ENCODE data around the gene ABCA5. TPM values are rescaled to one million over a fixed set of nuclear protein-coding genes. Genes with fewer than 3 reads are reported as not detected.

Gene ABCA5
- total RNA-seq, 1 donor from 2014 or later: 4.5 TPM

DNA sequence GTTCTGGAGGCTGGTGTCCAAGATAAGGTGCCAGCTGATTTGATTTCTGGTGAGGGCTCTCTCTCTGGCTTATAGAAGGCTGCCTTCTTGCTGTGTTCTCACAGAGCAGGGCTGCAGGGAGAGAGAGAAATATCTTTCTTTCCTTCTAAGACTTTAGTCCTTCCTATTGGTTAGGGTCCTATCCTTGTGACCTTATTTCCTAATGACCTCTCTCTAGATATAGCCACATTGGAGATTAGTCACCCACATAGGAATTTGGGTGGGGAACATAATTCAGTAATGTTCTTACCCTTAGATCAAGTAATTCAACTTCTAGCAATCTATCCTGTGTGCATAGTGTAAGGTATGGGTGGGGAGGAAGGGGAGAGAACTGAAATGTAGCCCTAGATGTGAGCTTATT lies 18.0 kb upstream of the ABCA5 start:
- H3K4me3 ChIP-seq (ENCODE audit: low read depth, low read length): no peak overlapping the region
- no peak for DNase-seq (ENCODE audit: low read depth)
- TF ChIP-seq, protein P1, sequence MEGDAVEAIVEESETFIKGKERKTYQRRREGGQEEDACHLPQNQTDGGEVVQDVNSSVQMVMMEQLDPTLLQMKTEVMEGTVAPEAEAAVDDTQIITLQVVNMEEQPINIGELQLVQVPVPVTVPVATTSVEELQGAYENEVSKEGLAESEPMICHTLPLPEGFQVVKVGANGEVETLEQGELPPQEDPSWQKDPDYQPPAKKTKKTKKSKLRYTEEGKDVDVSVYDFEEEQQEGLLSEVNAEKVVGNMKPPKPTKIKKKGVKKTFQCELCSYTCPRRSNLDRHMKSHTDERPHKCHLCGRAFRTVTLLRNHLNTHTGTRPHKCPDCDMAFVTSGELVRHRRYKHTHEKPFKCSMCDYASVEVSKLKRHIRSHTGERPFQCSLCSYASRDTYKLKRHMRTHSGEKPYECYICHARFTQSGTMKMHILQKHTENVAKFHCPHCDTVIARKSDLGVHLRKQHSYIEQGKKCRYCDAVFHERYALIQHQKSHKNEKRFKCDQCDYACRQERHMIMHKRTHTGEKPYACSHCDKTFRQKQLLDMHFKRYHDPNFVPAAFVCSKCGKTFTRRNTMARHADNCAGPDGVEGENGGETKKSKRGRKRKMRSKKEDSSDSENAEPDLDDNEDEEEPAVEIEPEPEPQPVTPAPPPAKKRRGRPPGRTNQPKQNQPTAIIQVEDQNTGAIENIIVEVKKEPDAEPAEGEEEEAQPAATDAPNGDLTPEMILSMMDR (conservative IDR thresholded peaks at IDR 0.05; ENCODE audit: low read depth, low read length): no peak

DNA sequence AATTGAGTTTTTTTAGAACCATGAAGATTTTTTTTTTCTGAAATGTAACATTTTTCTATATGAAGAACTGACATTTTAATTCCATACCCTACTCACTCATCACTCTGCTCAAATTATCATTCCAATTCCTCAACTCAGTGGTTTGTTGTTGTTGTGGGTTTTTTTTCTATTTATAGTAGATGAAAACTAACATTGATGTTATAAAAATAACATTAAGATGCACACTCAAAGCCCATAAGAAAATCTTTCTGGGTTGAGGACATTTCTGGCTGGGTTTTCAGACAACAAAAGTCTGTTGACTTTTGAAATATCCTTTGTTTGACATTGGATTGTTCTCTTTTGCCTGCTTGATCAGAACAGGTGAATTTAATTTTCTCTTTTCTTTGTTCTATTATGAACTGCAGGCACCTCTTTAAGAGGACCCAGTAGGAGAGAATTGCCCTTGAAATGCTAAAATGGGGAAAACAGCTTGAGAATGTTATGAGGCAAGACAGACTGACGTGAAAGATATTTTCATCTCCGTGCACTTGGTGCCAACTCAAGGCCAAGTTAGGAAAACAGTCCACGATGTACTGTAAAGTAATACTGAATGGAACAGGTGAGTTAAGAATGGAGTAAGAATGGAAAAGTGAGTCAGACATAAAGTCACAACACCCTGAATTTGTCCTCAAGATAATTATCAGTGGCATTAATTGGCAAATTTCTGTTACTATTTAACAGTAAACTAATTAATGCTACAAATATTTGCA lies 16.1 kb upstream of the ABCA5 start:
- DNase-seq (ENCODE audit: low read depth): no peak
- H3K4me3 ChIP-seq (ENCODE audit: low read depth, low read length): no peak overlapping the region
- TF ChIP-seq, protein P1 (conservative IDR thresholded peaks at IDR 0.05; ENCODE audit: low read depth, low read length): no peak

DNA sequence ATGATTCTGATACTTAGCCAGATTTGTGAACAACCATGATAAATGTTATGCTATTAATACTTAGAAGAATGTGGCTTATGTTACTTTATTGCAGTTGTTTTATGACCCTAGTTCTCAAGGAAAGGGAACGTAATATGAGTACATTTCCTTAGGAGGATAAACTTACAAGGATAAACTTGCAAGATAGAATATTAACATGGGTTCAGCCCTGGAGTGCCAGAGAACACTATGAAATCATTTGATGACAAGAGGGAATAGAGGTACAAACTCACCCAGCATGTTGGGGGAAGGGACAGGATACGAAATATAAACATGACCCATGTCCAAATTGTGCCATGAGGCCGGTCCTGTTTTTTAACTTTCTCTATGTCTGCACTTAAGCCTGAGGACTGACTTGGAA lies 13.0 kb upstream of the ABCA5 start:
- no peak for DNase-seq (ENCODE audit: low read depth)
- no peak overlapping the region for H3K4me3 ChIP-seq (ENCODE audit: low read depth, low read length)
- TF ChIP-seq, protein P1 (conservative IDR thresholded peaks at IDR 0.05; ENCODE audit: low read depth, low read length): no peak

DNA sequence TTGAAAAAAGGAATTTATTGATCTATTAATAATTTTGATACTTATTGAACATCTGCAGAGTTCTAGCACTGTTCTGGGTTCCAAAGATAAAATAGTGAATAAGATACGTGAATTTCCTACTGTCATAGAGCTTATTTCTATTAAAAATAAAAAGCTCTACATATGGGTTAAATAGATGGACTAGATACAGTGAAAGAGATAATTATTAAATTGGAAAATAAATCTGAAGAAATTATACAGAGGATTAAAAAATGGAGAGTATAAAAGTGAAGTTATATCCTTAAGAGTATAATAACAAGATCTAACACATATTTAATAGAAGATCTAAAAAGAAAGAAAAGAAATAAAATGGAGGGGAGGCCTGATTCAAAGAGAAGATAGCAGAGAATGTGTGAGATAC lies 10.1 kb upstream of the ABCA5 start:
- TF ChIP-seq, protein P1 (conservative IDR thresholded peaks at IDR 0.05; ENCODE audit: low read depth, low read length): no peak
- no peak for DNase-seq (ENCODE audit: low read depth)
- no peak overlapping the region for H3K4me3 ChIP-seq (ENCODE audit: low read depth, low read length)

DNA sequence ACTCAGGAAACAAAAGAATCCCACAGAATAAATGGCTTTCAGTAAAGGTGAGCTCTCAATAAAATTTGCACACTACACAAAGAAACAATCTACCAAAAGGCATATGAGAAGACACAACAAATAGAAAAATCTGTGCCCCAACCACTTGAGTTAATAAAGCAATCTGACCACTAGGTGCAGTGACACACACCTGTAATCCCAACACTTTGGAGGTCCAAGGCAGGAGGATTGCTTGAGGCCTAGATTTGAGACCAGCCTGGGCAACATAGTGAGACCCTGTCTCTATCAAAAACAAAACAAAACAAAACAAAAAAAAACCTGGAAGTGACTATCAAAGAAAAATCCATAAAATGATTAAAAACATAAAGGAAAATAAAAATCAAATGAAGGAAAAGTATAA lies 9.6 kb upstream of the ABCA5 start:
- no peak overlapping the region for H3K4me3 ChIP-seq (ENCODE audit: low read depth, low read length)
- TF ChIP-seq, protein P1 (conservative IDR thresholded peaks at IDR 0.05; ENCODE audit: low read depth, low read length): no peak
- no peak for DNase-seq (ENCODE audit: low read depth)

DNA sequence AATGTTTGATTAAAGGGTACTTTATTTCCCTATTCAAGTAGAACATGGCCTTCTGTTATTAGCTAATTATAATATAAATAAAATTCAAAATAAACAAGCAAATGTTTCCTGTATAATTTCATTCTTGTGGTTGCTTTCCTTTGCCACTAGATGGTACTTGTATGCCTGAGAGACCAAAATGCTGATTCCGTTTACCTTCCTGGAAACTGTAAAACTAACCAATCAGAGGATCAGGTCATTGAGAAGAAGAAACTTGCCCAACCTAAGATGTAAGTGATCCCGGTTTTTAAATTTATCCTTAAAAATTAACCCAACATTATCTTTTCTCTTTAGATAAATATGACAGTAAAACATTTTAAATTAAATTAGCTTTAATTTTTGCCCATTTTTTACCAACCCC lies 8.1 kb upstream of the ABCA5 start:
- TF ChIP-seq, protein P1 (conservative IDR thresholded peaks at IDR 0.05; ENCODE audit: low read depth, low read length): peak; percentile 75
- H3K4me3 ChIP-seq (ENCODE audit: low read depth, low read length): no peak overlapping the region
- no peak for DNase-seq (ENCODE audit: low read depth)

DNA sequence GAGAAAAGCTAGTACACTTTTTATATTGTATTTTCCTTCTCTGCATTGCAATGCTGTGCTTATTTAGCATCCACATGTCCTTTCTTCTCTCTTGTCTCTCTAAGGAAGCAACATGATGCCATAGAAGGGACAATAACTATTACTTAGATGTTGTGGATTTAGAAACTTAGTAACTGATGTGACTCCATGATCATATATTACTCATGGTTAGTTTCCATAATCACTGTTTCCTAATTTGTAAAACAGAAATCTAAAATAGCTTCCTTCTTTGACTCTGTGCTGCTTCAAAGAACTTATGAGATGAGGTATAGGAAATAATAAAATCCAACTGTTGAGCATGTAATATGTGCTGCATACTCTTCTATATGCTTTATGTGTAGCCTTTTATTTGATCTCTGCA lies 6.6 kb upstream of the ABCA5 start:
- DNase-seq (ENCODE audit: low read depth): no peak
- TF ChIP-seq, protein P1 (conservative IDR thresholded peaks at IDR 0.05; ENCODE audit: low read depth, low read length): no peak
- H3K4me3 ChIP-seq (ENCODE audit: low read depth, low read length): no peak overlapping the region

Measured in epithelial cell of proximal tubule (primary cell).